Measurements from ENCODE around the gene SRGAP1. TPM values are rescaled to one million over a fixed set of nuclear protein-coding genes. Genes with fewer than 3 reads are reported as not detected.
A peak's percentile ranks its signal among the peaks of the same experiment; 100 is the strongest.

SRGAP1 gene
- total and polyA plus RNA-seq, 9 donors, result 2.8 to 17.9 (median 8.6) TPM

DNA sequence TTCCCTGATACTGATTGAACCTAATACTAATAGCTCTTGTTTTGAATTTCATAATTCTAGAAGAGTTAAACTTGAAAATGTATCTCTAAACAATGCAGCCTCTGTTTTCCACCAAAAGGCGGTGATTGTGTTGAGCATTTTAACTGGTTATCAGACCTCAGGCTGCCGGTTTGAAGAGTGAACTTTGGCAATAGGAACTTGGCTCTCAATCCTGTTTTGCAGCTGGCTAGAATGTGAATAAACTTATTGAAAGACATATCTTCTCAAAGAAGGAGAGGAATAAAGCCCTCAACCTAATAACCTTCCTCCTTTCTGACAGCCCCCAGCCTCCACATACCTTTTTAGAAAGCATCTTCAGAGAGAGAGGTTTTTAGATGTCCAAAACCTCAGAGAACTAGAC is 105.4 kb downstream of the SRGAP1 start:
- H3K36me3 ChIP-seq, result no peaks in the 10 kb centered on the region
- DNase-seq, result no peak
- no peak overlapping the region for H3K27ac ChIP-seq
- H3K4me1 ChIP-seq (ENCODE audit: insufficient read depth), result peaks cover 3% of the 10 kb centered on the region
- no peak overlapping the region for H3K4me3 ChIP-seq
- H3K27me3 ChIP-seq, result no peaks in the 10 kb centered on the region
- intact Hi-C loops (cut with DNase I), result no loop called here
- TF ChIP-seq EP300 (IDR thresholded peaks at IDR 0.05) (no peak), POLR2A (IDR thresholded peaks at IDR 0.05) (no peak)
- TF ChIP-seq, protein P1, sequence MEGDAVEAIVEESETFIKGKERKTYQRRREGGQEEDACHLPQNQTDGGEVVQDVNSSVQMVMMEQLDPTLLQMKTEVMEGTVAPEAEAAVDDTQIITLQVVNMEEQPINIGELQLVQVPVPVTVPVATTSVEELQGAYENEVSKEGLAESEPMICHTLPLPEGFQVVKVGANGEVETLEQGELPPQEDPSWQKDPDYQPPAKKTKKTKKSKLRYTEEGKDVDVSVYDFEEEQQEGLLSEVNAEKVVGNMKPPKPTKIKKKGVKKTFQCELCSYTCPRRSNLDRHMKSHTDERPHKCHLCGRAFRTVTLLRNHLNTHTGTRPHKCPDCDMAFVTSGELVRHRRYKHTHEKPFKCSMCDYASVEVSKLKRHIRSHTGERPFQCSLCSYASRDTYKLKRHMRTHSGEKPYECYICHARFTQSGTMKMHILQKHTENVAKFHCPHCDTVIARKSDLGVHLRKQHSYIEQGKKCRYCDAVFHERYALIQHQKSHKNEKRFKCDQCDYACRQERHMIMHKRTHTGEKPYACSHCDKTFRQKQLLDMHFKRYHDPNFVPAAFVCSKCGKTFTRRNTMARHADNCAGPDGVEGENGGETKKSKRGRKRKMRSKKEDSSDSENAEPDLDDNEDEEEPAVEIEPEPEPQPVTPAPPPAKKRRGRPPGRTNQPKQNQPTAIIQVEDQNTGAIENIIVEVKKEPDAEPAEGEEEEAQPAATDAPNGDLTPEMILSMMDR (IDR thresholded peaks at IDR 0.05), result no peak
- WGBS, 3 donors, result 10 to 18% (median 10%) methylated on average over 2 of the region's 2 CpGs
- no peaks in the 10 kb centered on the region for H3K9me3 ChIP-seq

DNA sequence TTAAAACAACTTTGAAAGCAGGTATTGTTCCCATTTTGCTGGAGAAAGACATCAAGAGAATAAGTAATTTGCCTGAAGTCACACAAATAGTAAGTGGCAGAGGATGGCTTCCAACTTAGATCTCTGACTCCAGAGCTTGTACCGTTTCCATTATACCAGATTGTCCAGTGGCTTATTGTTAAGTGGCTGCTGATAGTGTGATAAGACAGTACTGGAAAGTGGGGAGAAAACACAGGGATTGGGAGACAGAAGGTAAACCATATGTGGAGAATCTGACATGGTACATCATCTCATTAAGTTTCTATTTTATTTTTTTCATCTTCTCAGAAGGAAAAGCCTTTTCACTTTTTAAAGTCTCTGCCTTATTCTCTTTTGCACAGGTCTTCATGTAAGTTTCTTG is 108.5 kb downstream of the SRGAP1 start:
- TF ChIP-seq POLR2A (IDR thresholded peaks at IDR 0.05) (no peak), EP300 (IDR thresholded peaks at IDR 0.05) (no peak)
- TF ChIP-seq, protein P1 (IDR thresholded peaks at IDR 0.05), result no peak
- H3K27ac ChIP-seq, result no peak overlapping the region
- intact Hi-C loops (cut with DNase I), result no loop called here
- no peaks in the 10 kb centered on the region for H3K27me3 ChIP-seq
- no peak for DNase-seq
- H3K4me3 ChIP-seq, result no peak overlapping the region
- H3K9me3 ChIP-seq, result no peaks in the 10 kb centered on the region
- no peaks in the 10 kb centered on the region for H3K36me3 ChIP-seq
- H3K4me1 ChIP-seq (ENCODE audit: insufficient read depth), result peaks cover 3% of the 10 kb centered on the region
- 48 to 97% (median 93%) methylated on average over 1 of the region's 1 CpG for WGBS, 3 donors

DNA sequence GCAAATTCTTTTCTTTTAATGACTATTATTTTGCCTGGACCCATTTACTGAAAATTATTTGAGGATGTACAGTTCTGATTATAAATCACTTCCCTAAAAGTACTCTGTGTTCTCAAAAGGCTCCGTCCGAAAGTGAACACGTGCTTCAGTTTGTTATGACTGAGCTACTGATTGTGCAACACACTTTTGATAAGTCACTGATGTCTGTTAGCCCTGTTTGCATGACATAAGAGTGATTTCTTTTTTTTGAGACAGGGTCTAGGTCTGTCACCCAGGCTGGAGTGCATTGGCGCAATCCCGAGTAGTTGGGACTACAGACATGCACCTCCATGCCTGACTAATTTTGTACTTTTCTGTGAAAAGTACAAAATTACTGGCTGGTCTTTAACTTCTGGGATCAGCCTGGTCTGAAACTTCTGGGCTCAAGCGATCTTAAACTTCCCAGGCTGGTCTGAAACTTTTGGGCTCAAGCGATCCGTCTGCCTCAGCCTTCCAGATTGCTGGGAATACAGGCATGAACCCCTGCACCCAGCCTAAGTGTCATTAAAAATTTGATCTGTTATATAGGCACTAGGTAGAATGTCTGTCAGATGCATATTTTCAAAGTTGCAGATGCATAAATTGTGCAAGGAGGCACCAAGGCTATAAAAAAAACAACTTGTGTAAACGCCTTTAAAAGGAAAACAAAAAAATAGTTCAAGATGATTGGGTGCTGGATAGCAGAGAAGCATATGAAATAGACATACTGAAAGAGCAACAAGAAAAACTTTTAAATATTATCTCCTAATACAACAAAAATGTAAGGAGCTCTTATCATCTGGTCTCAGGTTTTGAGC is 111.5 kb downstream of the SRGAP1 start:
- no peaks in the 10 kb centered on the region for H3K27me3 ChIP-seq
- H3K4me1 ChIP-seq (ENCODE audit: insufficient read depth), result no peaks in the 10 kb centered on the region
- no peak overlapping the region for H3K4me3 ChIP-seq
- DNase-seq, result peak in 2 of 5 donors; percentile 40 to 72
- no peaks in the 10 kb centered on the region for H3K36me3 ChIP-seq
- no peak overlapping the region for H3K27ac ChIP-seq
- 12 to 15% (median 15%) methylated on average over 9 of the region's 9 CpGs for WGBS, 3 donors
- TF ChIP-seq POLR2A (IDR thresholded peaks at IDR 0.05) (no peak), EP300 (IDR thresholded peaks at IDR 0.05) (peak; percentile 86)
- H3K9me3 ChIP-seq, result no peaks in the 10 kb centered on the region
- intact Hi-C loops (cut with DNase I), result no loop called here

DNA sequence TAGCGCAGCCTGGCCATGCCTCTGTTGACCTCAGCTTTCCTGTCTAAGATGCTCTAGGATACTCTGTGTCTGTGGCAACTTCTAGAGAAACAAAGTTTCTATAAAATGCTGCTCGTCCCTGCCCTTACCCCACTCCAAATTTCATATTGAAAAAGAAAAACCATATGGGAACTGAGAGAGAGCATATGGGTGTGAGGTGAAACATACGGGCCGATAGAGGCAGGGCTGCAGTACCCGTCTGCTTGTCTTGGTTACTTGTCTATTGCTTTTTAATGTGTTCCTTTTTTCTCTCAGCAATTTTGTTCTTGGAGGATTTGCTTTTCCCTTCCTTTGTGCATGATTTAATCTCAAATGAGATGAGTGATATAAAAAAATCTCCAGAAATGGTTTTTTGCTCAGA is 113.0 kb downstream of the SRGAP1 start:
- 98% methylated on average over 5 of the region's 5 CpGs for WGBS, 3 donors
- H3K27ac ChIP-seq, result no peak overlapping the region

More for the DNA sequence above, 113.0 kb downstream of the SRGAP1 start:
- DNase-seq, result no peak
- Histone ChIP-seq H3K4me3 (no peak overlapping the region), H3K36me3 (no peaks in the 10 kb centered on the region), H3K4me1 (ENCODE audit: insufficient read depth) (peaks cover 3% of the 10 kb centered on the region), H3K9me3 (no peaks in the 10 kb centered on the region), H3K27me3 (no peaks in the 10 kb centered on the region)
- TF ChIP-seq, protein P1 (IDR thresholded peaks at IDR 0.05), result no peak
- no peak for TF ChIP-seq EP300 (IDR thresholded peaks at IDR 0.05)
- intact Hi-C loops (cut with DNase I), result loop anchor here in 1 of 4 donors (1.0 kb wide), 1 partner anchor 32 kb away; no protein-coding TSS in a partner anchor
